HepG2 (cell line): ENCODE results near the gene MARS1. TPM values are rescaled to one million over a fixed set of nuclear protein-coding genes. Genes with fewer than 3 reads are reported as not detected.

Source experiments
- CEBPB ChIP-seq: IDR thresholded peaks from 2 replicates; pipeline ENCODE4 v1.6.1; 2011; ENCODE audit warnings: low read depth, low read length, improper control_type of control experiment, borderline replicate concordance
- ESRRA ChIP-seq: sonication (generic); formaldehyde crosslinking; IDR thresholded peaks from 2 replicates; pipeline ENCODE4 v1.5.1; 2020; ENCODE audit warnings: mild to moderate bottlenecking, low read depth, missing genetic modification reagents
- FOXK2 ChIP-seq: fragments of 450-650 bp; IDR thresholded peaks from 2 replicates; pipeline ENCODE4 v1.6.1; 2016
- HIVEP1 ChIP-seq: sonication (generic); formaldehyde crosslinking; IDR thresholded peaks from 2 replicates; pipeline ENCODE4 v1.4.0; 2020; ENCODE audit warnings: mild to moderate bottlenecking, missing genetic modification reagents
- HNRNPUL1 ChIP-seq: fragments of 200-400 bp; formaldehyde crosslinking; IDR thresholded peaks from 2 replicates; pipeline ENCODE4 v1.6.1; 2017; ENCODE audit warnings: low read depth, mild to moderate bottlenecking, low read length, moderate library complexity
- KDM6A ChIP-seq: IDR thresholded peaks from 2 replicates; pipeline ENCODE4 v1.6.1; 2016; ENCODE audit warnings: low read depth
- MAFF ChIP-seq: IDR thresholded peaks from 2 replicates; pipeline ENCODE4 v1.6.1; 2011; ENCODE audit warnings: low read depth, low read length, improper control_type of control experiment
- NFYB ChIP-seq: sonication (generic); formaldehyde crosslinking; IDR thresholded peaks from 2 replicates; pipeline ENCODE4 v1.4.0; 2020; ENCODE audit warnings: missing genetic modification reagents
- PCBP2 ChIP-seq: fragments of 200-400 bp; formaldehyde crosslinking; optimal IDR thresholded peaks from 2 replicates; pipeline ENCODE3; 2018; ENCODE audit warnings: low read length, low read depth; ENCODE audit not compliant: poor library complexity, severe bottlenecking
- RBFOX2 ChIP-seq: fragments of 200-400 bp; formaldehyde crosslinking; IDR thresholded peaks from 2 replicates; pipeline ENCODE4 v1.6.1; 2017; ENCODE audit warnings: low read depth, mild to moderate bottlenecking, low read length
- YY1 ChIP-seq: IDR thresholded peaks from 2 replicates; pipeline ENCODE4 v1.6.1; 2011; ENCODE audit warnings: low read length, low read depth, moderate library complexity, mild to moderate bottlenecking; ENCODE audit not compliant: insufficient read depth, insufficient replicate concordance
- ZFP36L2 ChIP-seq: sonication (generic); formaldehyde crosslinking; IDR thresholded peaks from 2 replicates; pipeline ENCODE4 v1.4.0; 2020; ENCODE audit warnings: missing genetic modification reagents
- ZNF724P ChIP-seq: sonication (generic); formaldehyde crosslinking; IDR thresholded peaks from 2 replicates; pipeline ENCODE4 v1.8.0; 2022; ENCODE audit warnings: missing genetic modification reagents, borderline replicate concordance
- ZNF784 ChIP-seq: sonication (generic); formaldehyde crosslinking; IDR thresholded peaks from 2 replicates; pipeline ENCODE4 v1.5.1; 2020; ENCODE audit warnings: missing genetic modification reagents, mild to moderate bottlenecking, borderline replicate concordance
- ZZZ3 ChIP-seq: sonication (generic); formaldehyde crosslinking; IDR thresholded peaks from 2 replicates; pipeline ENCODE4 v1.4.0; 2020; ENCODE audit warnings: missing genetic modification reagents, mild to moderate bottlenecking, borderline replicate concordance
- polyA plus RNA-seq, 8 experiments: library from polyadenylated mRNA; depleted of rRNA in 3 of 8; stranded (reverse) in 7 of 8; unstranded in 1 of 8; fragments of >200 nt; fragmentation: Illumina TruSeq in 4 of 8; extraction: Trizol in 4 of 8; gene quantifications; 2 replicates each; pipeline versions ENCODE4 v1.2.1 to v1.2.3, GENCODE V29; 2011 to 2016; ENCODE audit warnings: low read depth in 4 of 8, missing spikeins in 1 of 8, mixed read lengths in 1 of 8; ENCODE audit not compliant: insufficient read depth in 1 of 8
- total RNA-seq, 5 experiments: library from RNA; depleted of rRNA; stranded (reverse); fragments of >200 nt; fragmentation: Illumina TruSeq; extraction: Trizol; gene quantifications; 2 replicates each; pipeline ENCODE4 v1.2.3, GENCODE V29; 2016; ENCODE audit warnings: low read depth in 1 of 5
- TF ChIP-seq, protein P1 (sequence below), 2 experiments: sonication (generic) in 1 of 2; formaldehyde crosslinking in 1 of 2; IDR thresholded peaks; 2 replicates each; pipeline versions ENCODE4 v1.4.0 to v1.6.1; 2016 to 2020; ENCODE audit warnings: borderline replicate concordance in 1 of 2, low read depth in 1 of 2, mild to moderate bottlenecking in 1 of 2, missing genetic modification reagents in 1 of 2
- TF ChIP-seq, protein P2 (sequence below): fragments of 450-650 bp; IDR thresholded peaks from 2 replicates; pipeline ENCODE4 v1.6.1; 2016
- TF ChIP-seq, protein P3 (sequence below): sonication (generic); formaldehyde crosslinking; IDR thresholded peaks from 2 replicates; pipeline ENCODE4 v1.5.0; 2020; ENCODE audit warnings: mild to moderate bottlenecking, missing genetic modification reagents, borderline replicate concordance

The MARS1 gene
- total and polyA plus RNA-seq, 2 of the 13 experiments (the other 11 are each of a cell fraction or from before 2014, with no cell fraction given), result 115 to 181 TPM

DNA sequence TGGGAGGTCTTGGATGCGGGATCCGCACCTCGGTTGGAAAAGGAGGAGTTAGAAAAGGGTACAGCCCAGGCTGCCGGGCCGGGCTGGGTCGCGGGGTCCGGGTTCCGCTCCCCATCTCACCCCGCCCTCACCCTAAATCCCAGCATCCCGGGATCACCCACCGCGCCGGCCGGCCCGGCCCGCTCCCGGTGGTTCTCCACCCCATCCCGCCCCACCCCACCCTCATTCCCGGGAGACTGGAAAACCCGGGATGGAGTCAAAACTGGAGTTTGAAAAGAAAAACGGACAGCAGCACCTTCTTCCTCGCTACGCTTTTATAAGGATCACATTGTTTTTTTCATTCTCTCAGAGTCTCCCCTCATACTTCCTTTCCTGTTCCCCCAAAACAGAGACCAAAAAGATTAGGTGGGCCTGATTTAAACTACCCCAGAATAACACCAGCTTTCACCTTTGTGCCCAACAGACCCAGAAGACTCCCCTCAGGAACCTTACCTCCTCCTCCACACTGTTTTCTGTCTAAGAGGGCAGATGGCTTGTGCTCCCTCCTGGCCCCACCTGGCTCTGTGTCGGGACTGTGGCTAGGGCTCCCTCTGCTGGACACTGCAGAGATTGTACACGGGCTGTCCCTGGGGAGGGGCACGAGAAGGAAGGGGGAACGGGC lies 25.5 kb upstream of the MARS1 start (continued):
- TF ChIP-seq PCBP2 (no peak), MAFF (no peak), NFYB (CRISPR knock-in tag) (no peak), YY1 (no peak), ZNF784 (CRISPR knock-in tag) (no peak), ESRRA (no peak), FOXK2 (no peak), HNRNPUL1 (no peak), RBFOX2 (no peak), CEBPB (no peak), ZZZ3 (CRISPR knock-in tag) (no peak), ZNF724P (no peak), ZFP36L2 (CRISPR knock-in tag) (no peak), KDM6A (no peak), HIVEP1 (0 out of 2 replicates have a peak, but pooled peaks have one; percentile 20)
- TF ChIP-seq, protein P1, sequence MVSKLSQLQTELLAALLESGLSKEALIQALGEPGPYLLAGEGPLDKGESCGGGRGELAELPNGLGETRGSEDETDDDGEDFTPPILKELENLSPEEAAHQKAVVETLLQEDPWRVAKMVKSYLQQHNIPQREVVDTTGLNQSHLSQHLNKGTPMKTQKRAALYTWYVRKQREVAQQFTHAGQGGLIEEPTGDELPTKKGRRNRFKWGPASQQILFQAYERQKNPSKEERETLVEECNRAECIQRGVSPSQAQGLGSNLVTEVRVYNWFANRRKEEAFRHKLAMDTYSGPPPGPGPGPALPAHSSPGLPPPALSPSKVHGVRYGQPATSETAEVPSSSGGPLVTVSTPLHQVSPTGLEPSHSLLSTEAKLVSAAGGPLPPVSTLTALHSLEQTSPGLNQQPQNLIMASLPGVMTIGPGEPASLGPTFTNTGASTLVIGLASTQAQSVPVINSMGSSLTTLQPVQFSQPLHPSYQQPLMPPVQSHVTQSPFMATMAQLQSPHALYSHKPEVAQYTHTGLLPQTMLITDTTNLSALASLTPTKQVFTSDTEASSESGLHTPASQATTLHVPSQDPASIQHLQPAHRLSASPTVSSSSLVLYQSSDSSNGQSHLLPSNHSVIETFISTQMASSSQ (IDR thresholded peaks at IDR 0.05; ENCODE audit: low read depth), result no peak
- TF ChIP-seq, protein P1 (CRISPR knock-in tag; IDR thresholded peaks at IDR 0.05; ENCODE audit: borderline replicate concordance), result no peak
- TF ChIP-seq, protein P2, sequence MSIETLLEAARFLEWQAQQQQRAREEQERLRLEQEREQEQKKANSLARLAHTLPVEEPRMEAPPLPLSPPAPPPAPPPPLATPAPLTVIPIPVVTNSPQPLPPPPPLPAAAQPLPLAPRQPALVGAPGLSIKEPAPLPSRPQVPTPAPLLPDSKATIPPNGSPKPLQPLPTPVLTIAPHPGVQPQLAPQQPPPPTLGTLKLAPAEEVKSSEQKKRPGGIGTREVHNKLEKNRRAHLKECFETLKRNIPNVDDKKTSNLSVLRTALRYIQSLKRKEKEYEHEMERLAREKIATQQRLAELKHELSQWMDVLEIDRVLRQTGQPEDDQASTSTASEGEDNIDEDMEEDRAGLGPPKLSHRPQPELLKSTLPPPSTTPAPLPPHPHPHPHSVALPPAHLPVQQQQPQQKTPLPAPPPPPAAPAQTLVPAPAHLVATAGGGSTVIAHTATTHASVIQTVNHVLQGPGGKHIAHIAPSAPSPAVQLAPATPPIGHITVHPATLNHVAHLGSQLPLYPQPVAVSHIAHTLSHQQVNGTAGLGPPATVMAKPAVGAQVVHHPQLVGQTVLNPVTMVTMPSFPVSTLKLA, result no peak
- TF ChIP-seq, protein P3, sequence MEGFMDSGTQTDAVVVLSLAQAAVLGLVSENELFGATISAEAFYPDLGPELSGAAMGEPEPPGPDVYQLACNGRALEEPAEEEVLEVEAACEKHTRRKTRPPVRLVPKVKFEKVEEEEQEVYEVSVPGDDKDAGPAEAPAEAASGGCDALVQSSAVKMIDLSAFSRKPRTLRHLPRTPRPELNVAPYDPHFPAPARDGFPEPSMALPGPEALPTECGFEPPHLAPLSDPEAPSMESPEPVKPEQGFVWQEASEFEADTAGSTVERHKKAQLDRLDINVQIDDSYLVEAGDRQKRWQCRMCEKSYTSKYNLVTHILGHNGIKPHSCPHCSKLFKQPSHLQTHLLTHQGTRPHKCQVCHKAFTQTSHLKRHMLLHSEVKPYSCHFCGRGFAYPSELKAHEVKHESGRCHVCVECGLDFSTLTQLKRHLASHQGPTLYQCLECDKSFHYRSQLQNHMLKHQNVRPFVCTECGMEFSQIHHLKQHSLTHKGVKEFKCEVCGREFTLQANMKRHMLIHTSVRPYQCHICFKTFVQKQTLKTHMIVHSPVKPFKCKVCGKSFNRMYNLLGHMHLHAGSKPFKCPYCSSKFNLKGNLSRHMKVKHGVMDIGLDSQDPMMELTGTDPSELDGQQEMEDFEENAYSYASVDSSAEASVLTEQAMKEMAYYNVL (CRISPR knock-in tag), result 0 out of 2 replicates have a peak, but pooled peaks have one; percentile 39
